ENCODE measurements around the gene HSPA1B.
"Not testable (repeated sequence)": the region's sequence is repeated elsewhere in the genome, so short reads cannot be mapped to it uniquely, and the experiment has no call there.

Gene HSPA1B

GRCh38 chr6:31861150-31861549, 33.6 kb downstream of the HSPA1B start:
- no peak for DNase-seq

DNA sequence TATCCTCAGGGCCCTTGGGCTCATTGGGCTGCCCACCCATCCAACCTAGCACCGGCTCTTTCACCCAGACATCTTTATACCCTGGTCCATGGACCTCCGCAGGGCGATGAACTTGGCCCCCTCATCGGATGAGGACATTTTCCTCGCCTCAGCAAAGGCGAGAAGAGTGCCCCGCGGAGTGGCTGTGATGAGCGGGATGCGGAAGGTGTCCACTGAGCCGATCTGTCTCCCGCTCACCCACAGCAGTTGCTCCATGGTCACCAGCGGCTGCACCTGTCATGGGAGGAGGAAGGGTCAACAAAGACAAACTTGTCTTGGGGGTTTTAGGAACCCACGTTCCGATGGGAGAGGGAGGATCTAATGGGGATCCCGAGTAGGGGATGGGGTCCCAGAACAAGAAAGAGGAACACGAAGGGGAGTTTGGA, 34.4 kb downstream of the HSPA1B start:
- no peak for DNase-seq

- DNase-seq, result peak; percentile 100
These were observed 35.1 kb downstream of the HSPA1B start, which contains the start of gene NEU1 for GRCh38 chr6:31862344-31863235. Gene NEU1, minus strand, starts transcription at chr6:31862821. Its CDS starts 45 bp downstream, at chr6:31862776.

- DNase-seq, result not testable (repeated sequence)
These were observed 36.6 kb downstream of the HSPA1B start for GRCh38 chr6:31864123-31864562.

- no peak for DNase-seq
These were observed 37.3 kb downstream of the HSPA1B start for GRCh38 chr6:31864818-31865204.

DNA sequence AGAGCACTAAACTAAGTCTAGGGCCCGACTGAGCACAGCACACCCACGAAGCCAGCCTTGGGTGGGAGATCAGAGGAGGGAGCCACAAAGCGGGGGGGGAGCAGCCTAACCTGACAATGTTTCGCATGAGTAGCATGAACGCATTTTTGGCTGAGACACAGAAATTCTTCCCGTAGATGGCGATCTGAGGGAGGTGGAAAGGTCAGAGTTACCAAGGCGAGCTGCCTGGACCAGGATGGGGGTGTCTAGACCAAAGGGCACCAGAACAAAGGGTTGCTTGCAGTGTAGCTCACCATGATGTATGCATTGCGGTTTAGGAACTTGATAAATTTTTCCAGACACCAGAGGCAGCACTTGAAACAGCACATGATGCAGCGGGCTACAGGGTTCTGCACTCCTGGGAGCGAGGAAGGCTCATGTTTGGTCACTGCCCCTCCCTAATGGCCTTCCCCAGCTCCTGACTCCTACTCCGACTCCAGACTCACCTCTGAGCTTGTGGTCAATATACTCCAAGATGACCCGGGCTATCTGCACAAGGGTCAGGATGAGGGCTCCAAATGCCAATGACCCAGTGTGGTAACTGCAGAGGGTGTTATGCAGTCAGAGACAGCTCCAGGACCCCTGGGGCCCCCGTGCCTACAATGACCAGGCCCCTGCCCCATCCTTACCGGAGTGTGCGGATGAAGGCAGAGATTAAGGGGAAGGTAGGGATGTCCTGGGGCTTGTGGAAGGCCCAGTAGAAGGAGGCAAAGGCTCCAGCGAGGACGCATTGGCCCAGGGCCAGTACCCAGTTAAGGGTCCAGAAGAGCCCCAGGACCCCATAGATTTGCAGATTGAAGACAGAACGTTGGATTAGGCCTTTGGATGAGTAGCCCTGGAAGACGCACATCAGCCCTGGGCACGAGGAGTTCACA, 37.9 kb downstream of the HSPA1B start:
- DNase-seq, result no peak

GRCh38 chr6:31868658-31868971, 41.1 kb downstream of the HSPA1B start:
- DNase-seq, result not testable (repeated sequence)

GRCh38 chr6:31869343-31869742, 41.8 kb downstream of the HSPA1B start:
- DNase-seq, result no peak

DNA sequence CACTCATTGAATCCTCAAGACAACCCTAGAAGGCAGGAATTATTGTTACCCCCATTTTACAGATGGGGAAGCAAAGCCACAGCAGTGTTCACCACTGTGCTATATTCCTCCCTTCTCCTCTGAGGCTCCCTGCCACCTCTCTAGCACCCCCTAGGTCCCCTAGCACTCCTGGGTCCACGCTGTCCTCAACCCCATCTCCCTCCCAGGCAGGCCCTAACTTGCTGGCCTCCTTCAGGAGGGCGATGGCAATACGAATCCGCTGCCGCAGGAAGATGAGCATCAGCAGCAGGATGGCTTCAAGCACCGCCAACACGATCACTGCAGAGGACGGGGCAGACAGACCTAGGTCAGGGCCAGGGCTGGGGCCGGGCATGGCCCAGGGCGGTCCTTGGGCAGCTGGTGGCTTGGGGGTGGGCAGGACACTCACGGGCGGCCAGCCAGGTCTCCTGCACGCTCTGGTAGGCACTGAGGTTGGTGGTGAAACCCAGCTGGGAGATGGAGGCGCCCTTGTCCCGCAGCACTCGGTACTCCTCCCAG, 42.9 kb downstream of the HSPA1B start:
- DNase-seq, result no peak

DNA sequence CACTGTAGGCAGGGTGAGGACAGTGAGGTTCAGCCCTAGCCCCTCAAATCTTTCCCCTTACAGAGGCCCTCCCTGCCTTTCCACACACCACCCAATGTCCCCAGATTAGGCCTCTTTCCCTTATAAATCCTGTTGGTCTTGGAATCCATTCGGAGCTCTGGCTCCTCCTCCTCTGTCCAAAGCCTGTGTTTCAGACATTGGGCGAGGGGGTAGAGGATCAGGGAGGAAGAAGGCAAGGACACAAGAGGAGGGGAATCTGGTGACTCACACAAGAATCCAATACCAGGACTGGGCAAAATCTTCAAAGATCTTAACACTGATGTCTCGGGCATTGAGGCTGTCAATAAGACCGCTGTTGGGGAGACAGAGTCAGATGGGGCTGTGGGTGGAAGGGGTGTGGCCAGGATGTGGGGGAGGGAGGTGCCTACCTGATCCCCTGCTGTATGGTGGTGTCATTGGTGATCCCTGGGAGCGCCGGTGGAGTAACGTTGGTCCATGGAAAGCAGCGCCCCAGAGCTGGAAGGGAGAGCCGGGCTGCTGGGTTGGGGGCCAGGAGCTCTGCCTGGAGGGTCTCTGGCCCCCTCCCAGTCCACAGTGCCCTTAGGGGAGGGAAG, 43.6 kb downstream of the HSPA1B start:
- DNase-seq, result peak; percentile 57

DNA sequence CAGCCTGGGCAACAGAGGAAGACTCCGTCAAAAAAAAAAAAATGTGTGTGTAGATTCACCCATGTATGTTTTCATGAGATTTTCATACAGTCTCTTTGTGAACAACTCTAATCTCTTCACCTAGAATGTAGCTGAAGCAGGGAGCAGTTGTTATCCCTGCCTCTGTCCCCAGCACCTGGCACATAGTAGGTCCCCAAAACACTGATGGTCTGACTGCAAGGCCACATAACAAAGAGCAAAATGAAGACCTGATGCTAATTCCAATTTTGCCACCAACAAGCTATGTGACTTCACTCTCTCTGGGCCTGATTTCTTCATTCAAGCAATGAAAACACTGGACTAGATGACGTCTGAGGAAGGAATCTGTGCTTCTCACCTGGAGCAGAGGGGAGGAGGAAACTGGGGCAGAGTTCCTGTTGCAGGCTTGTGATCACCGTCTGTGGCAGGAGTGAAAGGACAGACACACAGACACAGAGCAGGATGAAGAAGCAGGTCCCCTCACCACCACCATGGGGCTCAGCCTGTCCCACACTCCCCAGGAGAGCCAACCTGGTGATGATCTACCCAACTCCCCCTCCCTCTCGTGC, 46.6 kb downstream of the HSPA1B start:
- DNase-seq, result no peak

- DNase-seq, result peak; percentile 29
These were observed 47.5 kb downstream of the HSPA1B start for GRCh38 chr6:31874836-31875572.

GRCh38 chr6:31875877-31876276, 48.3 kb downstream of the HSPA1B start:
- no peak for DNase-seq

DNA sequence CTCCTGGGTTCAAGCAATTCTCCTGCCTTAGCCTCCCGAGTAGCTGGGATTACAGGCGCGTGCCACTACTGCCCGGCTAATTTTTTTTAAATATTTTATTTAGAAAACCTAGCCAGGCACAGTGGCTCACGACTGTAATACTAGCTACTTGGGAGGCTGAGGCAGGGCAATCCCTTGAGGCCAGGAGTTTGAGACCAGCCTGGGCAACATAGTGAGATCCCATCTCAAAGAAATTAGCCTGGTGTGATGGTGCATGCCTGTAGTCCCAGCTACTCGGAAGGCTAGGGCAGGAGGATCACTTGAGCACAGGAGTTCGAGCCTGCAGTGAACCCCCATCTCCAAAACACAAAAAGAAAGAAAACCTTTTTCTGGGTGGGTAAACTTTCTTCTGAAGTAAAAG, 48.8 kb downstream of the HSPA1B start:
- no peak for DNase-seq

DNA sequence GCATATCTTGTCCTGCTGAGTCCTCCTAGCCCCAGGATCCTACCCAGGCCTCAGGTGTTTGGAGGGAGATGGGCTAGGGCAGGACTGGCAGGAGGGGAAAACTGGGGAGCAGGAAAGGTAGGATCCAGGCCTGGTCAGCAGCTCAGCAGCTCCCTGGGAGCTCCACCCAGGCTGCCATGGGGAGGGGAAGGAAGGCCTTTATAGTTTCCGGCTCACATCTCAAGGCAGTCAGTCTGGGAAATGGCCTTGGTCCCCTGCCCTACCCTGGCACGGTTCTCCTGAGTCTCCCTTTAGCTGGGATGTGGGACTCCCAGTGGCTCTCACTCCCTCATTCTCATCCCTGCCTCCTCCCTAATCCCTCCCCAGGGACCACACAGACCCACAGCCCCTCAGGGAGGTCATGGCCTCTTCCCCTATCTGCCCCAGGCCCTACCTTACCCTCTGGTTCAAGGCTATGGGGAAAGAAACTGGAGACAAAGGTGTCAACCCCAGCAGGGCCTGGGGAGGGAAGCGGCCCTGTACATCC, 49.6 kb downstream of the HSPA1B start:
- DNase-seq, result no peak

DNA sequence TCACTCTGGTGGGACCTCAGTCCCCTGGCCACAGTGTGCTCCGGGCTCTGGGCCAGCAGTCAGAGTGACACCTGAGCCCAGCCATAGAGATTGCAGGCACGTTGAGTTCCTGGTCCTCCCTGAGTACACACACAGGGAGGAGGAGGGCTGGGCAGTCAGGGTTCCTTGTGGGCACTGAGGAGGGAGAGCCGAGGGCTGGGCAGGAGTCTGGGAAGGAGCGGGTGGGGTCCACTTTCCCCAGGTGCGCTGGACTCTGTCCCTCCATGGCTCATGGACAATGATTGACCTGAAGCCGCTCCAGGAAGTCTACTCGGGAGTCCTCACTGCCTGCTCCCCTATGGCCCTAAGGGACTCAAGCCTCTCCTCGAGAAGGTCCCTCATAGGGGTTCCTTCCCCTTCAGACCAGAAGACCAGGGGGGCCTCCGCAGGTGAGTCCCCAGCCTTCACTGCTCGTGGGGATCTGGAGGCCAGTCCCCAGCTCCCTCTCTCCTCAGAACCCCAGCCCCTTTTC, 50.2 kb downstream of the HSPA1B start:
- DNase-seq, result no peak

DNA sequence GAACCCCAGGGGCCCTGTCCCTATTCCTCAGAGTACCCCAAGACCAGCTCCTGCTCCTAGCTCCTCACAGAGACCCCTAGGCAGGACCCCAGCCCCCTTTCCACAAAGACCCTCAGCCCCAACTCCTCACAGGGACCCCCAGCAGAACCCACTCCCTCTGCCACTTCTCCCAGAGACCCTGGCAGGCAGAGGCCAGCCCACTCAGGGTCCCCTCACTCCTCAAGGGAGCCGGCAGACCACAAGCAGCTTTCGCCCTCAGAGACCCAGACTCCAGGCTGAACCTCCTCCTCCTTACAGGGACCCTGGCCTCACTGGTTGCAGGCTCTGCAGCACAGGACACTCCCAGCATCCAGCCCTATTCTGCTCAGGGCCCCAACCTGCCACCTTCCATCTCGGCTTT, 50.7 kb downstream of the HSPA1B start:
- DNase-seq, result no peak

DNA sequence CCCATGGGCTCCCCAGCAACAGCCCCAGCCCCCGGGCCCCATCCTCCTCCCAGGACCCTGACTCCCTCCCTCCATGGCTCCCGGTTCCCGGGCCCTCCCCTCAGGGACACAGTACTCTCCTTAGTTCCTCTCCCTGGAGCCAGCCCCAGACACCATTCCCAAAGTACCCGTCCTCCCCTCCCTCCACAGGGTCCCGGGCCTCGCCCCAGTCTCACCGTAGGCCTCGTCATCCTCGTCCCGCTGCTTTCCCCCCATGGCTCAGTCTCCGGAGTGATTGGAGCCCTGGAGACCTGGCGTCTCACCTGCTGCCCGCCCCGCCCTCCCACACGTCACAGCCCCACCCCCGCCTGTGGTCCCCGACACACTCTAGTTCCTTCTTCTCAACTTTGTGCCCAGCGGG, 51.2 kb downstream of the HSPA1B start, which contains the start of gene SLC44A4:
SLC44A4 (minus strand) TSS at position 272 of the 400 bp plus-strand sequence; CDS start at position 255, 17 bp downstream.
- no peak for DNase-seq

GRCh38 chr6:31879143-31879542, 51.6 kb downstream of the HSPA1B start:
- DNase-seq, result no peak

Measured in fibroblast of skin of right quadriceps (primary cell).